Retinal pigment epithelial cell (primary cell): ENCODE data around the gene CPN1.

Experiments used
- DNase-seq: peaks from one replicate; pipeline ENCODE4 v3.0.0-alpha.2; 2010; ENCODE audit warnings: low read depth
- H3K4me3 ChIP-seq: 2 replicates; pipeline ENCODE4 v1.5.1; 2011; ENCODE audit warnings: mild to moderate bottlenecking, low read length, control low read depth, moderate library complexity
- TF ChIP-seq, protein P1 (sequence below): conservative IDR thresholded peaks from 2 replicates; pipeline ENCODE4 v1.5.1; 2011; ENCODE audit warnings: low read depth, low read length, control low read depth, inconsistent platforms

Gene CPN1

DNA sequence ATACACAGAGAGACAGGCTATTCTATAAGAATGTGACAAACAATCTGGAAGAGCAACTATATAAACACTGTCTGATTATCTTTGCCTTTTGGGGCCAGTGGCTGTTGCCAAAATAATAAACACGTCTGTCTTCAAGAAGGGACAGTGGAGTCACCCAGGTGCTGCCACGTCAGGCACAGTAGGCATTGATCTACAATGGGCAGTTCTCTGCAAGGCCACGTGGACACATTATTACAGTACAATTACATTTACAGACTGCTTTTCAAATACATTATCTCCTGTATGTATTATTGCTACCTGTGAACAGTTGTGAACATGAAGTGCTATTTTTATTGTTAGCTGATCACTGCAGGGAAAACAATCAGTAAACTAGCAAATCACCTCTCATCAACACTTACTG is 86.0 kb downstream of the CPN1 start:
- TF ChIP-seq, protein P1, sequence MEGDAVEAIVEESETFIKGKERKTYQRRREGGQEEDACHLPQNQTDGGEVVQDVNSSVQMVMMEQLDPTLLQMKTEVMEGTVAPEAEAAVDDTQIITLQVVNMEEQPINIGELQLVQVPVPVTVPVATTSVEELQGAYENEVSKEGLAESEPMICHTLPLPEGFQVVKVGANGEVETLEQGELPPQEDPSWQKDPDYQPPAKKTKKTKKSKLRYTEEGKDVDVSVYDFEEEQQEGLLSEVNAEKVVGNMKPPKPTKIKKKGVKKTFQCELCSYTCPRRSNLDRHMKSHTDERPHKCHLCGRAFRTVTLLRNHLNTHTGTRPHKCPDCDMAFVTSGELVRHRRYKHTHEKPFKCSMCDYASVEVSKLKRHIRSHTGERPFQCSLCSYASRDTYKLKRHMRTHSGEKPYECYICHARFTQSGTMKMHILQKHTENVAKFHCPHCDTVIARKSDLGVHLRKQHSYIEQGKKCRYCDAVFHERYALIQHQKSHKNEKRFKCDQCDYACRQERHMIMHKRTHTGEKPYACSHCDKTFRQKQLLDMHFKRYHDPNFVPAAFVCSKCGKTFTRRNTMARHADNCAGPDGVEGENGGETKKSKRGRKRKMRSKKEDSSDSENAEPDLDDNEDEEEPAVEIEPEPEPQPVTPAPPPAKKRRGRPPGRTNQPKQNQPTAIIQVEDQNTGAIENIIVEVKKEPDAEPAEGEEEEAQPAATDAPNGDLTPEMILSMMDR, result no peak
- H3K4me3 ChIP-seq, result no peak overlapping the region
- no peak for DNase-seq

DNA sequence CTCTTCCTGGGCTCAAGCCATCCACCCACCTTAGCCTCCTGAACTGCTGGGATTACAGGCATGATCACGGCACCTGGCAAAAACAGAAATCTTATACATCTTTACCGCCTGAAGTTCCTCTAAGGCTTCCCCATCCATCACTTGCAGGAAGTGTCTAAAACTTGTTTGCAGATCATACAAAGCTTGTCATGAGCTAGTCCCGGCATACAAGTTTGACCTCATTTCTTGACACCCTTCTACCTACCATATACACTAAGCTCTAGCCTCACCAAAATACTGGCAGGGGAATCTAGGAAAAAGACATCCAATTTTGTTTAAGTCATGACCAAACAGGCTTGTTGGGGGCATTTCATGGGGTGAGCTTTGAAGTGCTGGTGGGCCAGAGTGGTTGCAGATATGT is 86.4 kb downstream of the CPN1 start:
- TF ChIP-seq, protein P1, result no peak
- no peak for DNase-seq
- no peak overlapping the region for H3K4me3 ChIP-seq

DNA sequence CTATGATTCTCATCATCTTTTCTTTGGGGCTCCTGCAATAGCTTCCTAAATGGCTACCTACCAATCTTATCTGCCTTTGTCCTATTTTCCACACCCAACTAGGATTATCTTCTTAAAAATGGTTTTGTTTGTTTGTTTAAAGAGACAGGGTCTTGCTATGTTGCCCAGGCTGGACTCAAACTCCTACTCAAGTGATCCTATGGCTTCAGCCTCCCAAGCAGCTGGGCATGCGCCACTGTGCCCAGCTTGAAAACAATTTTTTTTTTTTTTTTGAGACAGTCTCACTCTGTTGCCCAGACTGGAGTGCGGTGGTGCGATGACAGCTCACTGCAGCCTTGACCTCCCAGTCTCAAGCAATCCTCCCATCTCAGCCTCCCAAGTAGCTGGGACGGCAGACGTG is 86.9 kb downstream of the CPN1 start:
- no peak overlapping the region for H3K4me3 ChIP-seq
- TF ChIP-seq, protein P1, result no peak
- no peak for DNase-seq

DNA sequence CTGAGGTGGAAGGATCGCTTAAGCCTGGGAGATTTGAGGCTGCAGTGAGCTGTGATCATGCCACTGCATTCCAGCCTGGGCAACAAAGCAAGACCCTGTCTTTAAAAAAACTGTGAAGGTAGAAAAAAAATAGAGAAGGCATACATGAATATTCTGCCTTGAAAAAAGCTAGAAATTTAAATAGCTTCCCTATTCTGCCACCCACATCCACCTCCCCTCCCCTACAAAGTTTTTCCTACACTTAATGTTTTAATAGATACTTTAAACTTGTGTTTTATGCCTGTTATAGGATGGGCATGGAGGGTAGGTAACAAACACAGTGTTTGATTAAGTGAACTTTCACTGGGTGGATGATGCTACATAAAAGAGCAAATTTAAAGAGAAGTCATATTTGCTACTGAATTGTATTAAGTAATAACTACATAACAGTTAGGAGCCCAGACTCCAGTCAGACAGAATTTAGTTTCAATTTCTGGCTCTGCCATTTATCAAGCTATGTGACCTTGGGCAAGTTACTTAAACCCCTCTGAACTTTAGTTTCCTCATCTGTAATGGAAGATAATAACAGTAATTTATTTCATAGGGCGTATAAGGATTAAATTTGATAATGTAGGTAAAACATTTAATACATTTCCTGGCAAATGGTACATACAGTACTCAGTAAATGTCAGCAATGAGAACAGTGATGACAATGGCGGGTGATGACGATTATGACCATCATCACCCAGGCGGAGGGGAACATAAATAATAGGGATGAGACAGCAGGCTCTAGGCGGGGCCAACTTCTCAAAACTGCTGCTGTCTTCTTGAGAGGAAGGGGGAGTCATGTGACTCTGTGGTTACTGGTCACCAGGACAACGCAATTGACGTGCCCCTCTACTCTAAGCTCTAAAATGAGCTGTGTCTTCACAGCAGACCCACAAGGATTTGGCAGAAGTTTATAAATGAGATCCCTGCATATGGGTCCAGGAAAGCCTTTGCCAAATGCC is 87.7 kb downstream of the CPN1 start:
- TF ChIP-seq, protein P1, result no peak
- no peak for DNase-seq
- H3K4me3 ChIP-seq, result no peak overlapping the region
